ENCODE measurements around the gene TPT1. TPM values are rescaled to one million over a fixed set of nuclear protein-coding genes. Genes with fewer than 3 reads are reported as not detected.
"Not testable (repeated sequence)": the region's sequence is repeated elsewhere in the genome, so short reads cannot be mapped to it uniquely, and the experiment has no call there.

TPT1 gene
- total RNA-seq, 1 experiment from 2014 or later, result 3,941 TPM

DNA sequence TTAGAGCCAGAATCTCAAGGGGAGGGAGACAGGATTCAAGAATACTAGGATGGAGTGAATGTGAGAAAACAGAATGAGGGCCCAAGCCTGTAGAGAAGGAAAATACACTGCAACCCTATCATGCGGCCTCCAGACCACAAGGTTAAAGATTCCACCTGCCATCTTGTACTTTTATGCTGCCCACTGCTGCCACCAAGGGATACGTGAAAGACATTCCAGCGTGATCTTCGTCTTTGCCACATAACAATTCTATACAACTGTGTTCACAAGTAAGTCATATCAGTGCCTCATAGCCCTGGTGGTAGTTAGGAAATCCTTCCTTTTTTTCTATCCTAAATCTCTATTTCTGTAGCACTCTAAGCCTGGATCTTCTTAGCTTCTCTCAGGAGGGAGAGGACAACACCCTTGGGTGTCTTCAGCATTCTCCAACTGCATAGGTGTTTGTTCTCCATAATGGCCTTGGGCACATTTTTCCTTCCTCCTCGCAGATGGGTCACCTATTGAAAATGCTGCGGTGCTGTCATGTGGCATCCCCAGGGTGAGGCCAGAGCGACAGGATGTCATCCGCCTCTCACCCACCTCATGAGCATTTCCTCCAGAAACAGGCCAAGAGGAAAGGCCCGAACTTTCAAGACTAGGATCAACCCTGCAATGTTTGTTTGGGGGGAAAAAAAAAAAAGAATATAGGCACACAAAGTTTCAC, 13.6 kb downstream of the TPT1 start:
- DNase-seq (ENCODE audit: low read depth, low spot score), result peak; percentile 50
- in situ Hi-C loops (cut with HindIII; ENCODE audit: low pct_unique_long_range_greater_than_20kb, low sequenced_read_pairs), result no loop called here

DNA sequence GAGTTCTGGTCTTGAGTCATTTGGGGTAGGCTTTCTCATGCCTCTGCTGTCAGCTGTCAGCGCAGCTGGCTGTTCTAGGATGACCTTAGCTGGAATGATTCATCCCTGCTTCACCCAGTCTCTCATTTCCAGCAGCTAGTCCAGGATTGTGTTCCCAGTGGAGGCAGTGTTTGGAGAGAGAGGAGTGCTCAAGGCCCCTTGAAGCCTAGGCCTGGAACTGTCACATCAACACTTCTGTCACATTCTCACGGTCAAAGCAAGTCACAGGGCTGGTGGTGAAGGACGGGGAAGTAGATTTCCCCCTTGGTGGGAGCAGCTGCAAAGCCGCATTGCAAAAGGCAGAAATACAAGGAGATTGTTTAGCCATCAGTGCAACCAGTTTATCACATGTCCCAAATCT, 15.2 kb downstream of the TPT1 start:
- peak; percentile 55 for DNase-seq (ENCODE audit: low read depth, low spot score)
- in situ Hi-C loops (cut with HindIII; ENCODE audit: low pct_unique_long_range_greater_than_20kb, low sequenced_read_pairs), result no loop called here

DNA sequence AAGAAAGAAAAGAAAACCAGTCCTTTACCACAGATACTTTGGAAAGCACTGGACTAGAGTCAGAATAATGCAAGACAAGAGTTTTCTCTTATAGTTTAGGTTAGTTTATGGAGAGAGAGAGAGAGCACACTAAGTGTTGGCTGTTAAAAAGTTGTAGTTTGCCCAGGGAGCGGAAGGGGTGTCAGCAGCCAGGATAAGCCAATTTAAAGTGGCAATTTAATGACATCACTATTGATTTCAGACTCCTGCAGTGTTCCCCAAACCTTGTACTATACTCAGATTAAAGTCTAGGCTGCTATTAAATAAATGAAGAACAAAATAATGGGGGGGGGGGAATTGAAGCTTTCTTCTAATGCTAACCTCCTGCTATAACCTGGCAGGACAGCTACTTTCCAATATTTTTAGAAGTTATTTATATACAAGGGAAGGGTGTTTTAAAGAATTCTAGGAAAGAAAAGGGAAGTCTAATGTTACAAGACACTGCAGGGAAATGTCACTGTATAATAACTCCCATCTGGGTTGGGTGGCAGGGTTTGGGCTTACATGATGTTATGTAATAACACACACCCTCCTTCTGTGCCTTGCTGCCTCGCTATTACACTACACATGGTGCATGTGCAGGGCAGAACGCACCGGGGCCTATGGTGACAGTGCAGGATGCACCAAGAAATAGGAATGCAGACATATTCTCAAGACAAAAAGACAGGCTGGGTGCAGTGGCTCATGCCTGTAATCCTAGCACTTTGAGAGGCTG, 19.9 kb downstream of the TPT1 start:
- in situ Hi-C loops (cut with HindIII; ENCODE audit: low pct_unique_long_range_greater_than_20kb, low sequenced_read_pairs), result no loop called here
- DNase-seq (ENCODE audit: low read depth, low spot score), result no peak

DNA sequence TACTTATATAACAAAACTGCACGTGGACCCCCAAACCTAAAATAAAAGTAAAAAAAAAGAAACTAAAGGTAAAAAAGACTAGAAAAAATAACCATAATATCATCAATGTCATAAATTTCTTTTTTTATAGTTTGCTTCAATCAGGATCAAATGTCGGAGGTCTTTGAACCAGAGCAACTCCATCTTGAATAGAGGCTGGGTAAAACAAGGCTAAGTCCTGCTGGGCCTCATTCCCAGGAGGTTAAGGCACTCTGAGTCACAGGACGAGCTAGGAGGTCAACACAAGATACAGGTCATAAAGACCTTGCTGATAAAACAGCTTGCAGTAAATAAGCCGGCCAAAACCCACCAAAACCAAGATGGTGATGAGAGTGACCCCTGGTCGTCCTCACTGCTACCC, 24.0 kb downstream of the TPT1 start:
- DNase-seq (ENCODE audit: low read depth, low spot score), result no peak

DNA sequence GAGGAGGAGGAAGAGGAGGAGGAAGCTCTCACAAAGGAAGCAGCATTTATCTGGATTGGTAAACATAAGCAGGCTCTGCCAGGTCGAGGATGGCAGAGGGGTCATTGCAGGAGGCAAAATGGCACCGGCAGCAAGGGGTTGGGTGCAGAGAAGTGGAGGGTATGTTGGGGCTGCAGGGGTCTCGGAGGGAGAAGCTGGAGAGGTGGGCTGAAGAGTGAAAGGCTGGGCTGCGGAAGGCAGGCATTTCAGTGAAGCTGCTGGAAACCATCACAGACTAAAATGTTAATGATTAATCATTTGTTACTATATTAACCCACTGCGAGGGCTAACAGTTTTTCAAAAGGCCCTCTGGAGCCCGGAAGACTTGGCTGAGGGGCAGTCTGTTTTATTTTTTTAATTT, 24.6 kb downstream of the TPT1 start:
- in situ Hi-C loops (cut with HindIII; ENCODE audit: low pct_unique_long_range_greater_than_20kb, low sequenced_read_pairs), result no loop called here
- DNase-seq (ENCODE audit: low read depth, low spot score), result no peak

More for the DNA sequence above, 24.0 kb downstream of the TPT1 start:
- in situ Hi-C loops (cut with HindIII; ENCODE audit: low pct_unique_long_range_greater_than_20kb, low sequenced_read_pairs), result no loop called here

GRCh38 chr13:45315520-45316167, 25.3 kb downstream of the TPT1 start:
- no peak for DNase-seq (ENCODE audit: low read depth, low spot score)
- in situ Hi-C loops (cut with HindIII; ENCODE audit: low pct_unique_long_range_greater_than_20kb, low sequenced_read_pairs), result no loop called here

DNA sequence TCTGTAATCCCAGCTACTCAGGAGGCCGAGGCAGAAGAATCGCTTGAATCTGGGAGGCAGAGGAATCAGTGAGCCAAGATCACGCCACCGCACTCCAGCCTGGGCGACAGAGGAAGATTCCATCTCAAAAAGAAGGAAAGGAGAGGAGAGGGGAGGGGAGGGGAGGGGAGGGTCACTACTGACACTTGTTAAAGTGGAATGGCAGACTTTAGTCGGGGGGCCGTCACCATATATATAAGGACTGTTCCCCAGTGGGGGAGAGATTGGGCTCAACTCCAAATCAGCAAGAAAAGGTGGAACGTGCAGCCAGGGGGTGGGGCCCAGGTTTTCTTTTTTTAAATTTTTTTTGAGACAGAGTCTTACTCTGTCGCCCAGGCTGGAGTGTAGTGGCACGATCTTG, 26.2 kb downstream of the TPT1 start:
- in situ Hi-C loops (cut with HindIII; ENCODE audit: low pct_unique_long_range_greater_than_20kb, low sequenced_read_pairs), result no loop called here
- DNase-seq (ENCODE audit: low read depth, low spot score), result no peak

GRCh38 chr13:45310341-45311131, 30.4 kb downstream of the TPT1 start:
- DNase-seq (ENCODE audit: low read depth, low spot score), result no peak
- in situ Hi-C loops (cut with HindIII; ENCODE audit: low pct_unique_long_range_greater_than_20kb, low sequenced_read_pairs), result no loop called here

GRCh38 chr13:45306966-45307365, 34.0 kb downstream of the TPT1 start:
- no peak for DNase-seq (ENCODE audit: low read depth, low spot score)
- in situ Hi-C loops (cut with HindIII; ENCODE audit: low pct_unique_long_range_greater_than_20kb, low sequenced_read_pairs), result no loop called here

GRCh38 chr13:45305079-45305478, 35.9 kb downstream of the TPT1 start:
- in situ Hi-C loops (cut with HindIII; ENCODE audit: low pct_unique_long_range_greater_than_20kb, low sequenced_read_pairs), result no loop called here
- no peak for DNase-seq (ENCODE audit: low read depth, low spot score)

GRCh38 chr13:45303866-45304265, 37.1 kb downstream of the TPT1 start:
- in situ Hi-C loops (cut with HindIII; ENCODE audit: low pct_unique_long_range_greater_than_20kb, low sequenced_read_pairs), result no loop called here
- DNase-seq (ENCODE audit: low read depth, low spot score), result no peak

- in situ Hi-C loops (cut with HindIII; ENCODE audit: low pct_unique_long_range_greater_than_20kb, low sequenced_read_pairs), result no loop called here
- DNase-seq (ENCODE audit: low read depth, low spot score), result no peak
Observed at GRCh38 chr13:45303026-45303425, 38.0 kb downstream of the TPT1 start.

DNA sequence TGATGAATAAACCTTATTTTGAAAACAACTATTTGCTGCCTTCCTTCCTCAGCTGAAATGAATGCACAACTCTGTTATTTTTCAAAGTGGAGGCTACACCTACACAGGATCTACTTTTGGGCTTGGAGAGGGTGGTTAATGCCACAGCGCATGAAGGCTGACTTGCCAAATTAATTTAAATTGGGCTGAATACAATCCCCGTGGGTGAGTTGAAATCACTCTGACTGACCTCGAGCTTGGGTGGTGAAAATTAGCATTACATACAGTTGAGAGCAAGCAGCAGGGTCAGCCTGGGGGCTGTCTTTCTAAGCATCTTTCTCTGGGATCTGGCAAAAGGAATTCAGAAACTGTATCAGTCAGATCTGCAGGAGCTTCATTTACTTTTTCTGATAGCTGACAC, 38.5 kb downstream of the TPT1 start:
- in situ Hi-C loops (cut with HindIII; ENCODE audit: low pct_unique_long_range_greater_than_20kb, low sequenced_read_pairs), result no loop called here
- DNase-seq (ENCODE audit: low read depth, low spot score), result no peak

DNA sequence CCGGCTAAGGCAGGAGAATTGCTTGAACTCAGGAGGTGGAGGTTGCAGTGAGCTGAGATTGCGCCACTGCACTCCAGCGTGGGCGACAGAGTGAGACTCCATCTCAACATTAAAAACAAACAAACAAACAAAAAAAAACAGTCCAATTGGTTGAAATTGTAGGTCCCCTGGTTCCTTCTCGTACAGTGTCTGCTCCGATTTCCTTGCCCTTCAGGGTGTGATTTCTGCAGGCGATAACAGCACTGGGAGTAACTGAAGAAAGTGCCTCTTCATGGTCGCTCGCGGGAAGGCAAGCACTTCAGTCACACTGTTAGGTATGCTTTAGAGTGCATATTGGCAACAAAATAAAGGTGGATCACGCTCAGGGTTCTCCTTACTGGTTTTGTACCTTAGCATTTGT, 39.7 kb downstream of the TPT1 start:
- in situ Hi-C loops (cut with HindIII; ENCODE audit: low pct_unique_long_range_greater_than_20kb, low sequenced_read_pairs), result no loop called here
- DNase-seq (ENCODE audit: low read depth, low spot score), result no peak

DNA sequence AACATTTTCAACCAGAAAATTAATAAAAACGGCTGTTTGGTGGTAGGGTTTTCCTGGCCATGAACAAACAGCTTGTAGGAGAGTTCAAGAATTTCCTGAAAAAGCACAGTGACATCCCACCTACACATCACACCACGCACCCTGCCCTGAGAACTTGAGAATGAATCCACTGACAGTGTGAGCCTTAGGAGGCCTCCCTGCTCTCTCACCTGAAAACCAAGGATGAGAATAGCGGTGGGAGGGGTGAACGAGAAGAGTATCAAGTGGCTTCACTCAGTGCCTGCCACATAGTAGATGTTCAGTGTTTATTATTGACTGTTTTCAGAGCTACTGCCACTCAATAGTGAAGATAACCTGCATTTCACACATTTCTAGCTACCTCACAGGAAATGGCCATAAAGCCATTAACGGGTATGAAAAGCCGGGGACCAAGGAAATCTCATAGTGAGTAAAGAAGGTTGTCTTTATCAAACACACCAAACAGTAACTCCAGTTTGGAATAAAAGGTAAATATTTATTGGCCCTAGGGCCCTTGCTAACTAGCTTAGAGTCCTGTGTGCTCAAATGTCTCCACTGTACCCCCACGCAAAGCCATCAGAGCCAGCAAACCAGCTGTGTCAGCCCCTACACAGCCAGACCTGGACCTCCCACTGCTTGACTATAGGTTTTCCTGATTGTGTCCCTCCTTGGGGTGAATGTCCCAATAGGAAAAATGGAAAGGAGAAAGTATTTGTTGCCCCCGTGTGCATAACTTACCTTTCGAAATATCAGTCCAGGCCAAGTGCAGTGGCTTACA, 40.6 kb downstream of the TPT1 start:
- in situ Hi-C loops (cut with HindIII; ENCODE audit: low pct_unique_long_range_greater_than_20kb, low sequenced_read_pairs), result no loop called here
- no peak for DNase-seq (ENCODE audit: low read depth, low spot score)

GRCh38 chr13:45299194-45299593, 41.8 kb downstream of the TPT1 start:
- in situ Hi-C loops (cut with HindIII; ENCODE audit: low pct_unique_long_range_greater_than_20kb, low sequenced_read_pairs), result no loop called here
- DNase-seq (ENCODE audit: low read depth, low spot score), result no peak

DNA sequence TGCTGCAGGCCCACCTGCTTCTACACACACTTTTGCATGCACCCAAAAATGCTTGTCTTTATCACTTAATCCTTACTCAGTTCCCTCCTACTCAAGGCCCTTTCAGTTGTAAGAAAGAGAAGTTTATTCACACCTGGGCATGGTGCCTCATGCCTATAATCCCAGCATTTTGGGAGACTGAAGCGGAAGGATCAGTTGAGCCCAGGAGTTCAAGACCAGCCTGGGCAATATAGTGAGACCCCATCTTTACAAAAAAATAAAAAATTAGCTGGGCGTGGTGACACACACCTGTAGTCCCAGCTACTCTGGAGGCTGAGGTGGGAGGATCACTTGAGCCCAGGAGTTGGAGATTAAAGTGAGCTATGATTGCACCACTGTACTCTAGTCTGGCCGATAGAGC, 42.4 kb downstream of the TPT1 start:
- in situ Hi-C loops (cut with HindIII; ENCODE audit: low pct_unique_long_range_greater_than_20kb, low sequenced_read_pairs); DNase-seq (ENCODE audit: low read depth, low spot score): not testable (repeated sequence)

DNA sequence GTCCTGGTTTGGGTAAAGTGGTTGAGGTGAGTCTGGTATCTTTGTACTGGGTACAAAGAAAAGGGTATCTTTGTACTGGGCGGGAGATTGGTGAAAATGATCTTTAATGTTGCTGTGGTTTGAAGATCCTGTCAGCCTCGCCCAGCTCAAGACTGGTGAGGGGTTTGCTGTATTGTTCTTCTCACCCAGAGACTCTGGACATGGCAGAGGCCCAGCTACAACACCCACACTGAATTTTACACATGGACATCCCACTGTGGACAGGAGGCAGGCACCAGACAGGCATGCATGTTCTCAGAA, 42.8 kb downstream of the TPT1 start:
- no peak for DNase-seq (ENCODE audit: low read depth, low spot score)
- in situ Hi-C loops (cut with HindIII; ENCODE audit: low pct_unique_long_range_greater_than_20kb, low sequenced_read_pairs), result no loop called here
